Activated CD4-positive, alpha-beta T cell treated with anti-CD3 and anti-CD28 coated beads, Interleukin-2, amount 50 U/mL, for 16 hours (primary cell): ENCODE results near the gene FTO.

ENCODE experiments used
- DNase-seq: peaks from one replicate; pipeline ENCODE4 v3.0.0-alpha.2; 2020

Gene FTO

DNA sequence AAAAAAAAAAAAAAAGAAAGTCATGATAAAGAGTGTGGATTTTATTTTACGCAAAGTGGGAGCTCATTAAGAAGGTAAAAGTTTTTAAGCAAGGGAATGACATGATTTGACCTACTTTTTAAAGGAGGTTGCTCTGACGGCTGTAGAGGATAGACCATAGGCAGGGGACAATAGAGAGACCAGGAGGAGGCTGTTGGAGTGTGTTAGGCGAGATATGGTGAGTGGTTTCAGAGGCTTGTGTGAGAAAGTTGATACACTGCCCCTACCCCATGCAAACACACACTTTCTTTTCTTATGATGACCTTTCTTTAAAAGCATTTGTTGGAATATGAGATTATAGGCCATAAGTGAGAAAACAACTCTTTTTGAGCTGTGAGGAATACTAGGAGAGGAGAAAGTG, 82.0 kb downstream of the FTO start:
- no peak for DNase-seq

DNA sequence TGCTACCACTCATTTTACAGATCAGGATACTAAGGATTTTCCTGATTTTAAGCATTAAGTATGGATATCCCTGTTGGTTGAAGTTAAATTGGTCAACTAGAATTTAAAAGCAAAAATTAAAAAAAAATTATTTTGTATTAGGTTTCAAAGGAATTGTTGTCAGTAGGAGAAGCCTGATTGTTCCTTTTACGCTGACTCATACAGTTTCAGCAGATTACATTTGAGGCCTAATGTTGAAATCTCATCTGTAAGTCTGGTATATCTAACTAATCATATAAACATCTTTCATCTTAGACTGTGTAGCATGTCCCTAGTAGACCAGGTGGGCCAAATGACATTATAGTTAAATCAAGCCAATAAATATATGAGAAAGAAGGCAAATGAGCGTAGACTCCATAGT, 83.5 kb downstream of the FTO start:
- DNase-seq: no peak

DNA sequence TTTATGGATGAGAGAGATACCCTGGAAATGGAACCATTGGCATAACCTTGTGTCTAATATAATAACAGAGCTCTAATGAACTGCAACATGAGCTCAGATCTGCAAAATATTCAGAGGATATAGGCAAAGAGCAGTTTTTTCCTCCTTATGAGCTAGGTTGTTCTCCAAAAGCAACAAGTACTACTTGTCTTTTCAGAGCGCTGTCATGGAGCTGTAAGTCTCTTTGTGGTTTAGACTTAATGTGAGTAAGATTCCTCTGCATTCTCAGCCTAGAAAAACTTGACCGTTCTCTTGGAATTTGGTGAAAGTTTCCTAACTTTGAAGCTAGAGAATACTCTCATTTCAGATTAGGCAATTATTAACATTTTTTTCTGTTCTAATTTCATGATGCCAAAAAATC, 85.2 kb downstream of the FTO start:
- DNase-seq: no peak

DNA sequence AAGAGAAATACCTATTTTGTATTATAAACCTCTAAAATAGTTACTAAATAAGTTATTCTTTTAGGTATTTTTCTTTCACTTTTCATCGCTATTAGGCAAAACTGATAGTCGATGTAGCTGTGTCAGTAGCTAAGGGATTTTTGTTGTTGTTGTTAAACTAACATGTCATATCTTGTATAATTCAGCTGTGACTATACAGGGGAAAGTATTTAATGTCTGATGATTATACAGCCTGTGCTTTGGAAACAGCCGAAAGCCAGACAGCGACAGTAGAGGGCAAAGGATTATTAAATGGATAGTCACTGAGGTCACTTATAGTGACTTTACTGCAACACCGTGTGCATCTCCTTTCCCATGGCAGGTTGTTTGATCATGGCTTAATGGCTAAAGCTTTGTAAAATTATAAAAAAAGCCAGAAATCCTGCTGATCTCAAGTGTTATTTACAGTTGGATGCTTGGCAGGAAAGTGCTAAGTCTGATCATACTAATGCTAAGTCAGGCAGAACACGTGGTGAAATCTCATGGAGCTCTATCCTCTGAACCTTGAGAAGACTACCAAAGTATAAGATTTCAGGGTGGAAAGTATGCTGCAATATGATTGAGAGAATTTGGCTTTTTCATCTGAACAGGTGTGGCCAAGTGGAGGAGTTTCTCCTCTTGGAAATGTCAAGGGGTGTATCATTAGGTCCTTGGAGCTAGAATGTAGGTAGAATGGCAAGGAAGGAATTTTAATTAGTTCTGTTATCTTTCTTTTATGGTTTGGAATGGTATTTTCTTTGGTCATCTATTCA, 88.4 kb downstream of the FTO start:
- DNase-seq: no peak

DNA sequence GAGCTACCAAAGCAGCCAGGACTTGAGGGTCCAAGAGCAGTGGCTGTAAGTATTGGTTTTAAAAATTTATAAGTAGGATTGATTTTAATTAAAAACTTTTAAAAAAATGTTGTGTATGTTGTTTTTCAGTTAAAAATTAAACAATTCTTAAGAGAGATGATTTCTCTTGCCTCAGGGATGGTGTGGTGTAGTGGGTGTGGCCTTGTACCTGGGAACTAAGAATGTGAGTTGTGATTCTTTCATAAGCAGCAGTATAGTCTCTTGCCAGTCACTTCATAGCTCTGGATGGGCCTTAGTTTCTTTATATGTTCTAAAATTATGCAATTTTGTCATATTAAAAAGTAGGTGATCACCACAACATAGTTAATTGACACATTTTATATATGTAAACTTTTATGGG, 99.5 kb downstream of the FTO start:
- DNase-seq: no peak

DNA sequence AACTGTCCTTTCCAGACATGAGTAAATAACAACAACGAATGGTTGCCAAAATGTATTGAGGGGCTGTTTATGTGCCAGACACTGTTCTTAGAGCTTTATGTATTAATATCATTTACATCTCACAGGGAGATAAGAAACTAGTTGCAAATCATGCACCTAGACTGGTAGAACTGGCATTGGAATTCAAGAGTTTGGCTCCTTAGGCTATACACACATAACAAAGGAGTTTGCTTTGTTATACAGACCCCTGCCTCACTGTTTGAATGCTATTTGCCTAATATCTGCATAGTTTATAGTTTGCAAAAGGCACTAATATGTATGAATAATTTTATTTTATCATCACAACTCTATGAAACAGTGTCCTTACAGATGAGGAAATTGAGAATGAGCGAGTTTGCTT, 100.0 kb downstream of the FTO start:
- DNase-seq: no peak

DNA sequence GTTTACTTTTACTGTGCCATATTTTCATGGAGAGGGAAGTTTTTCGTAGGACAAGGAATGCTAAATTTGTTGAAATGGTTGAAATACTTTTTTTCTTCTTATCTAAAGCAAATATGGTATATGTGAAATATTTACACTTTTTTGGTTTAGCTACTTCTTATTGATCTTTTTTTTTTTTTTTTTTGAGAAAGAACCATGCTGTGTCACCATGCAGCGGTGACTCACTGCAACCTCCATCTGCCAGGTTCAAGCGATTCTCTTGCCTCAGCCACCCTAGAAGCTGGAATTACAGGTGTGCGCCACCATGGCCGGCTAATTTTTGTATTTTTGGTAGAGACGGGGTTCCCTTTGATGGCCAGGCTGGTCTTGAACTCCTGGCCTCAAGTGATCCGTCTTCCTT, 100.5 kb downstream of the FTO start:
- DNase-seq: no peak

DNA sequence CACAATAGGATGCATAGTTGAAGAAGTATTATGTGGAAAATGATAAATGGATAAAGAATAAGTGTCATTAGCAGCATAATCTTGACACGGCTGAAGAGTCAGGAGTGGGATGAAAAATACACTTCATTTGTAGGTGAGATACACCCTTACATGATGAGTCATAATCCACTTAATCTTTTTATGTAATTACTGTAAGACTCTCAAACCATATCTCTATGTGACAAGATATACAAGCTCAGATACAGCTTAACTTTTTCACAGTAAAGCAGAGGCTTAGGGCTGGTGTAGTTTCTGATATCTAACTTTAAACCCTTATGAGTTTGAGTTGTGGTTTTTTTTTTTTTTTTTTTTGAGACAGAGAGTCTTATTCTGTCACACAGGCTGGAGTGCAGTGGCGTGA, 101.2 kb downstream of the FTO start:
- peak; percentile 14 for DNase-seq

DNA sequence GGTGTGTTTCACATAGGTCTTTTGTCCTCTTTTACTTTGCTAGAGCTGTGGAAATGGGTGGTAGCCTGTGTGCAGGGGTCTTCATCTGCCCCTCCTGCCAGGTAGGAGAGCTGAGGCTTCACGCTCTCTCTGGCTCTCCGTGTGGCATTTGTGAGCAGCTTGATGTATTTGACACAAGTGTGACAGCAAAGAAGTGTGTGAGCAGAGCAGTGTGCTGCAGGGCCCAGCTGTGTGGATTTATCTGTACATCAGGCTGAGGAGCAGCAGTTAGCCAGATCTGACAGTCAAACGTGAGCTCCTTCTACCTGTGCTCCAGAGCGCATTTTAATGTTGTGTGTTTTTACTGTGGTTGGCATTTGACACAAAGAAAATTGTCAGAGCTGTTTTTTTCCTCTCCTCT, 101.8 kb downstream of the FTO start:
- no peak for DNase-seq

DNA sequence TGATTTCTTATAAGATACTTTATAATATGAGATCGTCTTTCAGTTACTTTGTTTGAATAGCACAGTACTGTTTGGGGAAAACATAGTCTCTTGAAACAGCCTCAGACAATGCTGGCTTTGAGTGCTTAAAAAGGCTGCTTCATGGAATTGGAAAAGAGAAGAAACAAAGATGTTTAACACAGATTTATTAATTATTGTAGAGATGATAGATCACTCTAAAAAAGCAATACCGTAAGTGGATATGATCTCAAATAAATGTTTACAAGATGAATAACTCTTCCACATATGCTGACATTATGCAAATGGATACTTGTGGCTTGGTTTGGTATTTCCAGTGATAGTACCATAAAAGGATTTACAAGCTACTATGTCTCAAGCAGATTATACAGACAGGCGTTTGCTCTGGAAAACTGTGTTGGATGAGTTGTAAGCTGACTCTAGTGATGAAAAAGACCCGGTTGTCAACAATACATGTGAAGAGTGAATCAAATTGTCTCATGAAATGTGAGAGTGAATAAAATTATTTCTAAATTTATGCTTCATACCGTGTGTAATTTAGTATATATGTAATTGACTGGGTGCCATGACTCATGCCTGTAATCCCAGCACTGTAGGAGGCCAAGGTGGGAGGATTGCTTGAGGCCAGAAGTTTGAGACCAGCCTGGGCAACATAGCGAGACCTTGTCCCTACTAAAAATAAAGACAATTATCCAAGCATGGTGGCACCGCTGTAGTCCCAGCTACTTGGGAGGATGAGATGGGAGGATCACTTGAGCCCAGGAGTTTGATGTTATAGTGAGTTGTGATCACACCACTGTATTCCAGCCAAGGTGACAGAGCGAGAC, 105.4 kb downstream of the FTO start:
- DNase-seq: no peak

DNA sequence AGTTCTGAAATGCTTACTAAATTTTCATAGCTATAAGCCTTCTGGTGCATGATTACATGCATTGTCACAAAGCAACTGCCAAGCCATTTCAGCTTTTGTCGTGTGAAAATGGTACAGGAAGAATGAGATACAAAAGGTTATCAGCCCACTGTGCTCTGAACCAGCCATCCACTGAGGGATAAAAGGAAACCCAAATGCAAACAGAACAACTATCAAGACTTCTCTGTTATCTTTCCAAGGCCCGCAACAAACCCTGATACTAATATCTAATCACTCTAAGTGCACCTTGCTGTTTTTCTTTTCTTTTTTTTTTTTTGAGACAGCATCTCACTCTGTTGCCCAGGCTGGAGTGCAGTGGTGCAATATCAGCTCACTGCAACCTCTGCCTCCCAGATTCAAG, 109.0 kb downstream of the FTO start:
- DNase-seq: no peak

DNA sequence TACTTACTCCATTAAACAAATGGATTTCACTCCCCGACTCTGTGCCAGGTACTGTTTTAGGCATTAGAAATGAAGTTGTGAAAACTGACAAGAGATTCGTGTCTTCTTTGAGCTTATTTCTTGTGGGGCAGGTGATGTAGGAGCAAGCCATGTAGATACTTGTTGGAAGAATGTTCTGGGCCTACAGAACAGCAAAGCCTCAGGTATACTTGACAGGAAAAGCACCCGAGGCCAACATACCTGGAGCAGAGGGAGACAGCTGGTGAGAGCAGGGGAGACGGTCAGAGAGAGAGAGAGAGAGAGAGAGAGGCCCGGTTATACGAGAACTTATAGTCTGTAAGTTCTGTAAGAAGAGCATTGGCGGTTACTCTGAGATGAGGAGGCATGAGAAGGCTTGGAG, 110.8 kb downstream of the FTO start:
- DNase-seq: no peak

DNA sequence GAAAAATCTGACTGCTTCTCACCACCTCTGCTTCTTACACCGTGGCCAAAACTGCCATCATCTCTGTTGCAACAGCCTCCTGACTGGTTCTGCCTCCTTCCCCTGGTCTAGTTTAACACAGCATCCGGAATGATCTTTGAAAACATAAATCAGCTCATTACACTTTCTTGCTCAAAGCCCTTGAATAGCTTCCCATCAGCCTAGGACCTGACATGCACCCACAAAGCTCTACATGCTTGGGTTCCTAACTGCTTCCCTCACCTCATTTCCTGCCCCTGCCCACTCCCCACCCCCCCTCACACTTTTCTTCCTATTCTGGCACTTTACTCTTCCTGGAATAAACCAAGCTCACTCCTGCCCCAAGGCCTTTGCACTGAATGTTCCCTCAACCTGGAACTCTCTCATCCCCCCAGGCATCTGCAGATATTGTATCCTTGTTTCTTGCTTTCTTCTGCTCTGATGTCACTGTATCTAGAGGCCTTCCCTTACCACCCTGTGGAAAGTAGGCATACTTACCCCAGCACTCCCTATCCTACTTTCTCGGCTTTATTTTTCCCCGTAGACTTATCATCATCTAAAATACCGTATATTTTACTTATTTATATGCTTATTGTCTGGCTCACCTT, 112.4 kb downstream of the FTO start:
- DNase-seq: no peak

DNA sequence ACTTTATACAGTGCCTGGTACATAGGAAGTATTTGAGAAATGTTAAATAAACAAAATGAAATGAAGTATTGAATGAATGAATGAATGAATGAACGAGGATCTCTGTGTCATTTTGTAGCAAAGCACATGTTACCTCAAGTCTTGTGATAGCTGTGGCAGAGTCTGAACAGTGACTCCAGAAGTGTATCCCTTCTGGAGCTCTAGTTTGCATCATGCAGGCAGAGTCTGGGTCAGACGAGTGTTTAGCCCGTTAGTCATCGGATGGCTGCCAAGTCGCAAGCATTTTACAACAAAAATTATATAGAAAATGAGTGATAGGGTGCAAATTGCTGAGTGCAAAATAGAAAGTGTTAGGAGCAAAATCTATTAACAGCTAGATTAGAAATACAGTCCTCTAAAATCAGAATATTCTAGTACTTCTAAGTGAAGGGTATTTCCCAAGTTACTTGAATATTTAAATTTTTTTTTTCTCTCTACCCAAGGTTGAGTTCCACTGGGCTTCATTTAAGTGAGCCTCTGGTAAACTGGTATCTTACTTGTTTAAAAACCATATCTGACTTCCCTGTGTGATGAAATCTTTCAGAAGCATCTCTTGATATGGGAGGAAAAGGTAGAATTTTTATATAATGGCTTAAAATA, 113.3 kb downstream of the FTO start:
- no peak for DNase-seq

DNA sequence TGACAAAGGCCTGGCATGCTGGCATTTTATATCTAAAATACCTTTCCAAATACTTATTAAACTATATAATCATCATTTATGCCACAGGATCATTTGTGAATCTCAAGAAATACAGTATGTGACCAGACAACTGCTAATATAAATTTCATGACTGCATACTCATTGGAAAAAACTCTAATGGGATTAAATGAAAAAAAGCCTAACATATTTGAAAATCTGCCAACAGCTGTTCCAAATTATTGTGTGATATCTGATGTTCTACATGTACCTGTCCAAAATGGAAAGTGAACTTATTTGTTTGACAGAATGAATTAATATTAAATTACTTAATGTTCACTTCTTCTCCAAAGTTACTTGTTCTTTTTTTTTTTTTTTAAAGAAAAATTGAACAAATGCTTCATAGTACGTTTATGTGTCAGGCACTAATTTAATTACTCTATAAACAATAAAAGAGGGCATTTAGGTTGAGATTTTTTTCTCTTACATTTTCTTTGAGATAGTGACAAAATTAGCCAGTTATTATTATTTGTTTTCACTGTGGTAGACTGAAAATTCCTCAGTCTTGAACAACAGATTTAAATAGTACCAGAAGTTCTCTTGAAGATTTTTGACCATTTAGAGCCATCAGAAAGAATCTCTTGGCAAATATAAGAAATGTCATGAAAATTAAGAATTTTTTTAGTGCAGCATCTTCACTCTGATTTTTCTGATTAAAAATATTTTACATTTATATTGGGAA, 114.0 kb downstream of the FTO start:
- DNase-seq: no peak

DNA sequence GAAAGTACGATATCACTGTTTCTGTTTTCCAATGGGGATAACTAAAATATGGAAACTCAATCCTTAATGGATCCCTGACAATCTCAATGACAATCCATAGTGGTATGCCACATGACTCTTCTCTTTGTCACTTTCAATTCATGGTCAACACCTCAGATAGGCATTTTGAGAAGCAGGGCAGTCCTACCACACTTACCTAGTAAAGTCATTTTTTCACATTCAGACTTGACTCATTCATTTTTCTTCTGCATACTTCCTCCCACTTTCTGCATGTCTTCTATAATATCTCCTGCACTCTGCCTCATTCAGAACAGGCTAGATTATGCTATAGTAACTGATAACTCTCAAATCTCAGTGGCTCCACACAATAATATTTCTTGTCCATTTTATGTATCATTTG, 117.5 kb downstream of the FTO start:
- DNase-seq: peak; percentile 12

DNA sequence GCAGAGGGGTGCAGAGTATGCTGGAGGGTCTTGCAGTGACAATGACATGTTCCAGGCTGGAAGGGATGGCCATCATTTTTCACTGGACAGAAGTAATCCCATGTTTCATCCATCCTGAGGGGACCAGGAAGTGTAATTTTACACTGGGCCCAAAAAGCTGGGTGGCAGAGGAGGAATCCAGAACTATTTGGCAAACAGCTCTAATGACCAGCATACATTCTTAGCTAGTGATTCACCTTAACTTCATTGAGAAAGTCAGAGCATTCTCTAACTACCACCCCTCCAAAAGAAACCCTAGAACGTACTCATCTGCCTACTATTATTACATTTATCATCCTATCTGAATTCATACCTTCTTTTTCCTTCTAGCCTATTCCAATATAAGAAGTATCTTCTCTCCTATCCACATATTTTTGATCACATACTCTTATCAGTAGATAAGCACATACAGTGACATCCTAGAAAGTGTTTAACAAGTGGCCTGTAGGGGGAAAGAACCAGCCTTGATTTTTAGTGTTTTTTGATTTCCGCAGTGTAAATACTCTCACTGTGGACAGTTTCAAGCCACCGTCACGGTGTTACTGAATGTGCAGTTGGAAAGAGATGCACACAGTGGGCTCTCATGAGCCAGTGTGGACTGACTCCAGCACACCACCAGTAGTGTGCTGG, 118.1 kb downstream of the FTO start:
- no peak for DNase-seq

DNA sequence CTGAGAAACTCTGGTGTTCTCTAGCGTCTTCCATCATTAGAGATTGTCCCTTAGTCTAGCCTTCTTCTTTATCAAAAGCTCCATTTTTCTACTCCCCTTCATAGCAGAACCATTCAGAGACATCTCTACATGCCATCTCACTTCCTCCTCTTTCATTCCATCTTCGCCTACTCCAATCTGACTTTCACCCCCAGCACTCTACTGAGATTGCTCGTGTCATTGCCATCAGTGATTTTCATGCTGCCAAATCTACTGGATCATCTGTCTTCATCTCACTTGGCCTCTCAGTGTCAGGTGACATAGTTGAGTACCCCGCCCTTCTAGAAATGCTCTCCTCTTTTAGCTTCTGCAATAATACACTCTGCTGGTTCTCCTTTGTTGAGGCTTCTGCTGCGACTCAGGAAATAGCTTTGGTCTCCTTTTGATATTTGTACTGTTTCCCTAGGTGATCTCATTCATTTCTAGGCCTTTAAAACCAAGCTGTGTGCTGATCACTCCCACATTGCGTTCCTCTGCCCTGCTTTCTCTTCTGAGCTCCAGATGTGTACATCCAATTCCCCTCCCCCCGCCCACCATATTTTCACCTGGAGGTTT, 119.1 kb downstream of the FTO start:
- DNase-seq: no peak

DNA sequence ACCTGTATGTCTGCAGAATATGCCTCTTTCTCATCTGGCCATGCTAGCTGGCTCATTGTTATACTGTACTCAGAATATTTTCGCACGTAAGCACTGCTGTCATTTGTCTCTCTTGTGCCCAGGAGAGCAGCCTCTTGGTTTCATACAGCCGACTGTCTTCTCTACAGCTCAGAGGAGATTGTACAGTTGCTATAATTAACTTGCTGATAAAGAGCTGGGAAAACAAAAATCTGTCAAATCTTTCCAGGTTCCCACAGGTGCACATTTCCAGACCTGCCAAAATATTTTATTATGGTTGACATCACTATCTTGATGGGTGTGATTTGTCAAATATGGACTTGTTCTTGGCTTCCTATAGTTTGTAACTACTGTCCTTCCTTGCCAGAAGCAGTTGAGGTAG, 122.7 kb downstream of the FTO start:
- no peak for DNase-seq

DNA sequence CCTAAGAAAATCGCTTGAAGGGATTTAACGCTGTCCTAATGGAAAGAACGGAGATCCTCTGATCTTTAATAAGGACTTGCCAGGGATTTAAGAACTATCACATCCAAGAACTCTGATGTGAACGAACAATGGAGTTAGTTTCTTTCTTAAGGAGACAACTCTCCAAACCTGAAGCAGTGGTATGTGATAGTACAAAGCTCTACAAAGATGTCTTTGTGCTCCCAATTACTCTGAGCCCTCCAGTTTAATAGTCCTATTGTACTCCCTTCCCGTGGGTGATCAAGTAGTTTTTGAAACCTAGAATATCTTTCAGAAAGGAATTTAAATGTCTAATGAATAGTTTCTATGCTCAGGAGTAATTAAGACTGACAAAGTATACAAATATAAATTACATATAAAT, 123.8 kb downstream of the FTO start:
- no peak for DNase-seq

DNA sequence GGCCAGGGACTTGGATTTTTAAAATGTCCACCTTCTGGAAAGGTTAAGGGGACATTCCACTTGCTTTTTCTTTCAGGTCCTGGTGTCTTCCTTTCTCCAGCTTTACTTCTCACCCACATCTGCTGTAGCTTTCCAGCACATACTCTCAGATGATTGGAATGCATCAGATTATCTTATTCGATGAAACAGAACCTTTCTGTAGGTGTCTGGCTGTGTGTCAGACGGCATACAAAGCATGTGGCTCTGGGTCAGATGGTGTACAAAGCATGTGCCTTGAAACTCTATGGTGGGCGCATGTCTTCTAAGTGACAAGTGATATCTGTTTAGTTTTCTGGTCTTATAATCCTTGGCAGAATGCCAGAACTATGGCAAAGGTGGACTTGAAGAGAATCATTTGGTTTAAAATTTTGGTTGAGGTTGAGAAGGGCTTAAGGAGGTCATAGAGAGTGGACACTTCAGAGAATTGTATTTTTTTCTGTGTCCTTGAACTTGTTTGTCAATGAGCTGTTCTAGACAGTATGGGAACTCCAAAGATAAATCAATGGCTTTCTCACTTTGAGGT, 125.3 kb downstream of the FTO start:
- DNase-seq: no peak
